DOHH2 (cell line): Measurements from ENCODE around the gene ADAR.
A peak's percentile ranks its signal among the peaks of the same experiment; 100 is the strongest.

ENCODE experiments used
- H3F3A ChIP-seq: fragments of 200-600 bp; sonication (generic), shearing (Covaris generic); 2 replicates; pipeline ENCODE4 v1.6.0; 2016; ENCODE audit warnings: antibody characterized with exemption, mild to moderate bottlenecking; ENCODE audit not compliant: control insufficient read depth, insufficient read depth
- H3K27ac ChIP-seq: fragments of 200-600 bp; sonication (generic); 2 replicates; pipeline ENCODE4 v1.5.1; 2014; ENCODE audit warnings: low read depth, mild to moderate bottlenecking, low read length, moderate library complexity
- H3K27me3 ChIP-seq: fragments of 200-600 bp; sonication (generic); 2 replicates; pipeline ENCODE4 v1.6.1; 2014; ENCODE audit warnings: mild to moderate bottlenecking, low read length, mixed read lengths; ENCODE audit not compliant: control insufficient read depth
- H3K36me3 ChIP-seq: fragments of 200-600 bp; sonication (generic); 2 replicates; pipeline ENCODE4 v1.6.1; 2014; ENCODE audit warnings: mild to moderate bottlenecking, low read length, moderate library complexity, mixed read lengths; ENCODE audit not compliant: control insufficient read depth
- H3K4me1 ChIP-seq: fragments of 200-600 bp; sonication (generic); 2 replicates; pipeline ENCODE4 v1.6.1; 2014; ENCODE audit warnings: mild to moderate bottlenecking, low read length, mixed read lengths; ENCODE audit not compliant: control insufficient read depth
- H3K4me2 ChIP-seq: fragments of 200-600 bp; sonication (generic); 2 replicates; pipeline ENCODE4 v1.6.0; 2014; ENCODE audit warnings: mild to moderate bottlenecking, low read length, moderate library complexity
- H3K4me3 ChIP-seq: fragments of 200-600 bp; sonication (generic); 2 replicates; pipeline ENCODE4 v1.5.1; 2014; ENCODE audit warnings: mild to moderate bottlenecking, low read length, mixed read lengths
- H3K79me2 ChIP-seq: fragments of 200-600 bp; sonication (generic); 2 replicates; pipeline ENCODE4 v1.6.1; 2014; ENCODE audit warnings: mild to moderate bottlenecking, low read length, mixed read lengths; ENCODE audit not compliant: control insufficient read depth
- H3K9me2 ChIP-seq: fragments of 200-600 bp; sonication (generic); replicated peaks from 2 replicates; pipeline ENCODE4 v1.6.1; 2014; ENCODE audit warnings: mild to moderate bottlenecking, low read length, mixed read lengths; ENCODE audit not compliant: control insufficient read depth
- H3K9me3 ChIP-seq: fragments of 200-600 bp; sonication (generic); 2 replicates; pipeline ENCODE4 v1.6.1; 2014; ENCODE audit warnings: antibody characterized with exemption, low read length, mixed read lengths; ENCODE audit not compliant: control insufficient read depth, insufficient read depth
- H4K20me1 ChIP-seq: fragments of 200-600 bp; sonication (generic); 2 replicates; pipeline ENCODE4 v1.6.0; 2014; ENCODE audit warnings: low read depth, mild to moderate bottlenecking, antibody characterized with exemption, low read length, moderate library complexity; ENCODE audit not compliant: control insufficient read depth, insufficient read depth
- CTCF ChIP-seq: fragments of 200-600 bp; sonication (generic); IDR thresholded peaks from one replicate; pipeline ENCODE4 v1.5.1; 2014; ENCODE audit warnings: antibody characterized with exemption, mild to moderate bottlenecking, low read depth, low read length; ENCODE audit not compliant: poor library complexity, severe bottlenecking
- EZH2phosphoT487 ChIP-seq: fragments of 200-600 bp; sonication (generic); IDR thresholded peaks from 2 replicates; pipeline ENCODE4 v1.6.1; 2017; ENCODE audit warnings: borderline replicate concordance, mild to moderate bottlenecking, antibody characterized with exemption, low read length, moderate library complexity, mixed read lengths

Gene ADAR

GRCh38 chr1:154583773-154584172 is 24.2 kb downstream of the ADAR start:
- H3K9me2 ChIP-seq = no peaks in the 10 kb centered on the region
- no peaks in the 10 kb centered on the region for H3K9me3 ChIP-seq
- no peak overlapping the region for H3K4me2 ChIP-seq
- no peak overlapping the region for H3K4me3 ChIP-seq
- no peak for TF ChIP-seq EZH2phosphoT487
- TF ChIP-seq CTCF = no peak
- peaks cover 100% of the 10 kb centered on the region for H3K36me3 ChIP-seq
- H3F3A ChIP-seq = 0 out of 2 replicates have a peak, but pooled peaks cover 5% of the 10 kb centered on the region
- peaks cover 36% of the 10 kb centered on the region for H3K4me1 ChIP-seq
- H3K79me2 ChIP-seq = no peaks in the 10 kb centered on the region
- H3K27ac ChIP-seq = peak overlapping the region; percentile 54
- H3K27me3 ChIP-seq = no peaks in the 10 kb centered on the region
- 0 out of 2 replicates have a peak, but pooled peaks cover 3% of the 10 kb centered on the region for H4K20me1 ChIP-seq

GRCh38 chr1:154582885-154583284 is 25.1 kb downstream of the ADAR start:
- Histone ChIP-seq H3K4me1 (peaks cover 45% of the 10 kb centered on the region), H3K9me2 (no peaks in the 10 kb centered on the region), H3K9me3 (no peaks in the 10 kb centered on the region), H3K4me3 (no peak overlapping the region), H4K20me1 (0 out of 2 replicates have a peak, but pooled peaks cover 3% of the 10 kb centered on the region), H3F3A (0 out of 2 replicates have a peak, but pooled peaks cover 5% of the 10 kb centered on the region), H3K27me3 (no peaks in the 10 kb centered on the region), H3K4me2 (no peak overlapping the region), H3K79me2 (no peaks in the 10 kb centered on the region), H3K36me3 (peaks cover 100% of the 10 kb centered on the region), H3K27ac (no peak overlapping the region)
- TF ChIP-seq CTCF = no peak
- TF ChIP-seq EZH2phosphoT487 = no peak

- Histone ChIP-seq H3K79me2 (no peaks in the 10 kb centered on the region), H3K4me2 (no peak overlapping the region), H3K36me3 (peaks cover 100% of the 10 kb centered on the region), H4K20me1 (0 out of 2 replicates have a peak, but pooled peaks cover 3% of the 10 kb centered on the region), H3K9me3 (no peaks in the 10 kb centered on the region), H3K9me2 (no peaks in the 10 kb centered on the region), H3K27me3 (no peaks in the 10 kb centered on the region), H3K27ac (no peak overlapping the region), H3K4me1 (peaks cover 57% of the 10 kb centered on the region), H3F3A (0 out of 2 replicates have a peak, but pooled peaks cover 5% of the 10 kb centered on the region), H3K4me3 (no peak overlapping the region)
- no peak for TF ChIP-seq CTCF
- TF ChIP-seq EZH2phosphoT487 = no peak
Measured at GRCh38 chr1:154581766-154582165, 26.2 kb downstream of the ADAR start.
